ENCODE results near the gene NOC2L. TPM values are rescaled to one million over a fixed set of nuclear protein-coding genes. Genes with fewer than 3 reads are reported as not detected.

NOC2L gene
- total RNA-seq, 1 experiment from 2014 or later, result 93.4 TPM

DNA sequence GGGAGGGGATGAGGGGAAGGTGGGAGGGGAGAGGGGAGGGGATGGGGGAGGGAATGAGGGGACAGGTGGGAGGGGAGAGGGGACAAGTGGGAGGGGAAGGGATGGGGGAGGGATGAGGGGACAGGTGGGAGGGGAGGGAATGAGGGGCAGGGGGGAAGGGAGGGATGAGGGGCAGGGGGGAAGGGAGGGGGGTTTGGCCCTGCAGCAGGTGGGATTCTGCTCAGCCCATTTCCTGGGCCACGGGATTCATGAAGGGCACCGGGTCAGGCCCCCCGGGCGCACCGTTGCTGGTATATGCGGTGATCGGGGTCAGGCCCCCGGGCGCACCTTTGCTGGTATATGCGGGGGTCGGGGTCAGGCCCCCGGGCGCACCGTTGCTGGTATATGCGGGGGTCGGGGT is 50.4 kb downstream of the NOC2L start:
- ChIA-PET POLR2A (no interaction called here), CTCF (no interaction called here)
- no peaks in the 10 kb centered on the region for H3K36me3 Mint-ChIP-seq (ENCODE audit: insufficient read depth, unreplicated experiment)
- H3K4me1 Mint-ChIP-seq (ENCODE audit: low read depth, unreplicated experiment), result no peaks in the 10 kb centered on the region
- TF ChIP-seq, protein P1, sequence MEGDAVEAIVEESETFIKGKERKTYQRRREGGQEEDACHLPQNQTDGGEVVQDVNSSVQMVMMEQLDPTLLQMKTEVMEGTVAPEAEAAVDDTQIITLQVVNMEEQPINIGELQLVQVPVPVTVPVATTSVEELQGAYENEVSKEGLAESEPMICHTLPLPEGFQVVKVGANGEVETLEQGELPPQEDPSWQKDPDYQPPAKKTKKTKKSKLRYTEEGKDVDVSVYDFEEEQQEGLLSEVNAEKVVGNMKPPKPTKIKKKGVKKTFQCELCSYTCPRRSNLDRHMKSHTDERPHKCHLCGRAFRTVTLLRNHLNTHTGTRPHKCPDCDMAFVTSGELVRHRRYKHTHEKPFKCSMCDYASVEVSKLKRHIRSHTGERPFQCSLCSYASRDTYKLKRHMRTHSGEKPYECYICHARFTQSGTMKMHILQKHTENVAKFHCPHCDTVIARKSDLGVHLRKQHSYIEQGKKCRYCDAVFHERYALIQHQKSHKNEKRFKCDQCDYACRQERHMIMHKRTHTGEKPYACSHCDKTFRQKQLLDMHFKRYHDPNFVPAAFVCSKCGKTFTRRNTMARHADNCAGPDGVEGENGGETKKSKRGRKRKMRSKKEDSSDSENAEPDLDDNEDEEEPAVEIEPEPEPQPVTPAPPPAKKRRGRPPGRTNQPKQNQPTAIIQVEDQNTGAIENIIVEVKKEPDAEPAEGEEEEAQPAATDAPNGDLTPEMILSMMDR (IDR thresholded peaks at IDR 0.05; ENCODE audit: insufficient read depth in 1 of 2, low read depth in 1 of 2, low read length in 1 of 2, severe bottlenecking in 1 of 2, unreplicated experiment in 1 of 2), result no peak
- H3K9me3 Mint-ChIP-seq (ENCODE audit: unreplicated experiment), result no peaks in the 10 kb centered on the region
- Histone ChIP-seq H3K27me3 (replicated peaks; ENCODE audit: control insufficient read depth, insufficient read depth, low read length) (no peaks in the 10 kb centered on the region), H3K36me3 (ENCODE audit: control insufficient read depth, insufficient read depth, low read length) (no peaks in the 10 kb centered on the region), H3K9me3 (no peaks in the 10 kb centered on the region), H3K4me3 (ENCODE audit: low read depth, low read length) (no peak overlapping the region), H3K4me1 (no peaks in the 10 kb centered on the region)
- H3K27me3 Mint-ChIP-seq (ENCODE audit: insufficient read depth, unreplicated experiment), result no peaks in the 10 kb centered on the region
- no peak for DNase-seq
- no peak overlapping the region for H3K27ac Mint-ChIP-seq (ENCODE audit: unreplicated experiment)
- intact Hi-C loops (cut with micrococcal nuclease; ENCODE audit: unreplicated experiment), result no loop called here
- H3K4me3 Mint-ChIP-seq (ENCODE audit: unreplicated experiment), result no peak overlapping the region
- no TSS peak for BruUV-seq (replicated peaks)

DNA sequence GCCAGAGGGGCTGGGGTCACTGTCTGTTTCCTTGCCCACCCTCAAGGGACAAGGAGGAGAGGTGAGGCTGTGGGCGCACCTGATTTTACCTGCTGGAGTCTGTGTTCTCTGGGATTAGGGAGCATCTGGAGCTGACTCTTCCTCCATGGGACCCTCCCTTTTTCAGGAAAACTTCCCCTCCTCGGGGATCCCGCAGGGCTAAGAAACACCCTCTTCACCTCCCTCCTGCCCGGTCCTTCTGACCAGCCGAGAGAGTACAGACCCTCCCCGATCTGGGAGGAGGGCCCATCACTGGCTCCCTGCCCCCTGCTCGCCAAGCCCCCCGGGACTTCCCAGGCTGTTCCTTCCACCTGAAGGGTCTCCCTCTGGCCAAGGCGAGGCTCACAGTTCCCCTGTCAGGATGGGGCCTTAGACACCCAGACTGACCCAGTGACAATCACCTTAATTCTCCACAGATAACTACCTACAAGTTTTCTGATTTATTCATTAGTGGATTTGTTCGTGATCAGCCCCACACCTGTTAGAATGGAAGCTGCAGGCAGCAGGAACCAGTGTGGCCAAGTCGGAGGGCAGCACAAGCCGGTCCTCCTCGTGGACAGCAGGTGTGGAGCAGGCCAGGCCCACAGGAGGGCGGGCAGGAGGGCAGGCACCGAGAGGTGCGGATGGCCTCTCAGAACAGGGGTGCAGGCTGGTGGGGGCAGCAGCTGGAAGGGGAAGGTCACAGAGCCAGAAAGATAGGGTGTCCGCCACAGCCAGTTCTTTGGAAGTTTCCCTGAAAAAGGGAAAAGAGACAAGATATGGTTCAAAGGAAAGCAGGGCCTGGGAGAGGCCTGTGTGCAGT is 51.2 kb downstream of the NOC2L start:
- H3K9me3 ChIP-seq, result no peaks in the 10 kb centered on the region
- no TSS peak for BruUV-seq (replicated peaks)
- TF ChIP-seq, protein P1 (IDR thresholded peaks at IDR 0.05; ENCODE audit: insufficient read depth in 1 of 2, low read depth in 1 of 2, low read length in 1 of 2, severe bottlenecking in 1 of 2, unreplicated experiment in 1 of 2), result no peak
- H3K4me1 Mint-ChIP-seq (ENCODE audit: low read depth, unreplicated experiment), result no peaks in the 10 kb centered on the region
- ChIA-PET POLR2A (no interaction called here), CTCF (no interaction called here)
- no peaks in the 10 kb centered on the region for H3K27me3 Mint-ChIP-seq (ENCODE audit: insufficient read depth, unreplicated experiment)
- peak in 1 of 2 experiments; percentile 7 for DNase-seq
- H3K27me3 ChIP-seq (replicated peaks; ENCODE audit: control insufficient read depth, insufficient read depth, low read length), result no peaks in the 10 kb centered on the region
- no peak overlapping the region for H3K27ac Mint-ChIP-seq (ENCODE audit: unreplicated experiment)
- no peaks in the 10 kb centered on the region for H3K36me3 ChIP-seq (ENCODE audit: control insufficient read depth, insufficient read depth, low read length)
- H3K36me3 Mint-ChIP-seq (ENCODE audit: insufficient read depth, unreplicated experiment), result no peaks in the 10 kb centered on the region
- no peaks in the 10 kb centered on the region for H3K9me3 Mint-ChIP-seq (ENCODE audit: unreplicated experiment)
- intact Hi-C loops (cut with micrococcal nuclease; ENCODE audit: unreplicated experiment), result no loop called here
- H3K4me1 ChIP-seq, result no peaks in the 10 kb centered on the region
- H3K4me3 Mint-ChIP-seq (ENCODE audit: unreplicated experiment), result no peak overlapping the region
- no peak overlapping the region for H3K4me3 ChIP-seq (ENCODE audit: low read depth, low read length)

DNA sequence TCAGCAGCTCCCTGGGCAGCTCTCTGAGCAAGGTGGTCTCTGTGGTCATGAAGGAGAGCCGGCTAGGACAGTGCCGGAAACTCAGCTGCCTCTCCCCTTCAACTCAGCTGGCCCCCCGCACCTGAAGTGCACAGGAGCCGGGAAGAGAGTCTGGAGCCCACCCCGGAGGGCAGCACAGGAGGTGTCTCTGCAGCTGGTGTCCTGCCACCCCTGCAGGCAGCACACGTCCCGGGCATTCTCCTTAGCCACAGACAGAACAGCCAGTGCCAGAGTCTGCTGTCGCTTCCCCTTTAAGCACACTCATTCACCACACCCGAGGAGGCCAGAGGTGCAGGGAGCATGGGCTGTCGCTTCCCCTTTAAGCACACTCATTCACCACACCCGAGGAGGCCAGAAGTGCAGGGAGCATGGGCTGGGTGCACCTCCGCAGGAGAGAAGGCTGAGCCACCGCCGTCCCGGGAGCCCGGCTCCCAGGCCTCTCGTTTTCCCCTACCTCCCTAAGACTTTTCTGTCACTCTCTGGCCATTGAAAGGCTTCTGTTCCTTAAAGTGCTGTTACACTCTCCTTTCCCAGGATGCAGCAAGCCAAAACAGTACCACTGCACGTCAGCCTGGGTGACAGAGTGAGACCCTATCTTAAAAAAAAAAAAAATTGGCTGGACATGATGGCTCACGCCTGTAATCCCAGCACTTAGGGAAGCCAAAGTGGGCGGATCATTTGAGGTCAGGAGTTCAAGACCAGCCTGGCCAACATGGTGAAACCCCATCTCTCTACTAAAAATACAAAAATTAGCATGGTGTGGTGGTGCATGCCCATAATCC is 52.2 kb downstream of the NOC2L start:
- ChIA-PET POLR2A (no interaction called here), CTCF (interaction anchor here (0.7 to 1.4 kb wide), 2 partner anchors 31 to 386 kb away, joined by 3 to 4 read pairs; no protein-coding TSS in a partner anchor)
- Histone ChIP-seq H3K9me3 (no peaks in the 10 kb centered on the region), H3K4me3 (ENCODE audit: low read depth, low read length) (no peak overlapping the region), H3K27me3 (replicated peaks; ENCODE audit: control insufficient read depth, insufficient read depth, low read length) (no peaks in the 10 kb centered on the region), H3K36me3 (ENCODE audit: control insufficient read depth, insufficient read depth, low read length) (no peaks in the 10 kb centered on the region), H3K4me1 (no peaks in the 10 kb centered on the region)
- Mint-ChIP-seq H3K27ac (ENCODE audit: unreplicated experiment) (no peak overlapping the region), H3K4me1 (ENCODE audit: low read depth, unreplicated experiment) (no peaks in the 10 kb centered on the region), H3K36me3 (ENCODE audit: insufficient read depth, unreplicated experiment) (no peaks in the 10 kb centered on the region), H3K27me3 (ENCODE audit: insufficient read depth, unreplicated experiment) (no peaks in the 10 kb centered on the region), H3K4me3 (ENCODE audit: unreplicated experiment) (no peak overlapping the region), H3K9me3 (ENCODE audit: unreplicated experiment) (no peaks in the 10 kb centered on the region)
- TF ChIP-seq, protein P1 (IDR thresholded peaks at IDR 0.05; ENCODE audit: insufficient read depth in 1 of 2, low read depth in 1 of 2, low read length in 1 of 2, severe bottlenecking in 1 of 2, unreplicated experiment in 1 of 2), result no peak
- DNase-seq, result peak in 1 of 2 experiments; percentile 38
- BruUV-seq (replicated peaks), result no TSS peak
- intact Hi-C loops (cut with micrococcal nuclease; ENCODE audit: unreplicated experiment), result no loop called here
